Left cardiac atrium (tissue), 4 donors: ENCODE results near the gene NXPH1. TPM values are rescaled to one million over a fixed set of nuclear protein-coding genes. Genes with fewer than 3 reads are reported as not detected.

Source experiments
- ATAC-seq, 2 donors: fragments of 200-7000 bp; cut with Tn5 transposase; one replicate each; pipeline ENCODE4 v1.9.1; 2020; ENCODE audit warnings: mild to moderate bottlenecking in 2 of 2, moderate library complexity in 2 of 2
- DNase-seq: peaks from one replicate; pipeline ENCODE4 v3.0.0-alpha.2; 2020
- intact Hi-C, 2 donors: fragments of 100-400 bp; cut with DNase I; formaldehyde crosslinking; loops; one replicate each; pipeline versions ENCODE4 v1.14.1 to v1.15.1; 2022 to 2023
- long read RNA-seq: library from polyadenylated mRNA; unstranded; transcript quantifications from one replicate; pipeline ENCODE4 v2.0.0, GENCODE V29; 2021
- total RNA-seq, 2 donors: library from RNA; stranded (reverse); fragmentation: NEBNext Ultra II Directional; extraction: Animal tissue kit (Norgen Biotek cat#: 25700); gene quantifications; one replicate each; pipeline ENCODE4 v1.2.1, GENCODE V29; 2021
- donor health status: DM: no; HTN: yes; CAD: no.
- donor health status: DM: no; HTN: yes; CAD: no; lungs with severe emphysema.
- donor health status: DM: yes; HTN: yes; CAD: no.
- donor health status: Dilated cardiomyopathy.

Gene NXPH1
- not detected for total RNA-seq
- long read RNA-seq, result 0 reads

DNA sequence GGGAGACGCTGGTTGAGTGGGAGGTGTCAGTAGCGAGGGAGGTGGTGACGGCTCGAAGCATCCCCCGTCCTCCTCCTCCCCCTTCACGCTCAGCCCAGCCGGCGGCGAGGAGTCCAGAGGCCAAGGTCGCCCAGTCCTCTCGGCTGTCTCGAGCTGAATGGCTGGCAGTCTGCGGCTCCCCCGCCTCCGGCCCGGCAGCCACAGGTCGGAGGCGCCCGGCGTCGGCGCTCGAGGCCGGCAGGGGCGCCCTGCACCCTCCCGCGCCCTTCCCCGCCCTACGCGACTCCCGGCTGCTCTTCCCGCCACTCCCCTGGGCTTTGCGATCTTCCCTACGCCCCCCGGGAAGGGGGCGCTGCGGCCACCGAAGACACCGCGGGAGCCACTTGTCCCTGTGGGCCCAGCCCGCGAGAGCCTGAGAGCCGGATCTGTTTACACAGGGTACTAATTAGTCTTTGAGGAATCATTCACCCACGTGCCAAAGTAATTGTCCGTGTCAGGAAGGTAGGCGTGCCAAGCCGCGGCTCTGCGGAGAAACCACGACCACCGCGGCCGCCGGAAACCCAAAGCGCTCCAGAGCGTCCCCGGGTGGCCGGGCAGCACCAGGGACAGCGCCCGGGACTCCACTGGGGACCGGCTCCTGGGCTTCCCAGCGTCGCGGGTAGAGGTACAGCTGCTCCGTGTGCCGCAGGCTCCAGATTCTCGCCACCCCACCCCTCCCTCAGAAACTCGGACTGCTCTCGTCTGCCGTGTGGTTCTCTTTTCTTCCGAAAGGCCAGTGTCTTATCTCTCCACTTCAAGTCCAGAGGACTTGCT, at the start of gene NXPH1:
TSS of gene NXPH1 (plus strand) at position 133 of the 813 bp plus-strand sequence.
- peak; percentile 55 to 67 for ATAC-seq

DNA sequence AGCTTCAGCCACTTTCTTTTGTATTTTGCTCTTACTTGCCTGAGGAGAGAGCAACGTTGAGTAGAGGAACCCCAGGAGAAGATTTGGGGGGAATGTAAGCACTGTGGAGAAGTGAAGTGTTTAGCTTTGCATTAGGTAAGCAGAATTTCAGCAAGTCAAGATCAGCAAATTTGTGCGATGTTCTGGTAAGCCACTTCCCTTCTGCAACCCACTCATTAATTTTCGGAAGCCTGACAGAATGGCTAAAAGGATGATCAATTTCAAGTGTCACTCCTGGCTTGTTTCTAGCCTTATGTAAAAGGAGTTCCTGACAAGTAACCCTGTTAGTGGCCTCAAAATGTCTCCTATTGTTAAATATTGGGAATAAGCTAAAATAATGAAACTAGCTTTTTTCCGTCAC, 48.5 kb upstream of the NXPH1 start:
- intact Hi-C loops, result no loop called here
- DNase-seq, result no peak
- ATAC-seq, result no peak

More for the DNA sequence above, at the start of gene NXPH1:
- intact Hi-C loops, result no loop called here
- DNase-seq, result no peak

DNA sequence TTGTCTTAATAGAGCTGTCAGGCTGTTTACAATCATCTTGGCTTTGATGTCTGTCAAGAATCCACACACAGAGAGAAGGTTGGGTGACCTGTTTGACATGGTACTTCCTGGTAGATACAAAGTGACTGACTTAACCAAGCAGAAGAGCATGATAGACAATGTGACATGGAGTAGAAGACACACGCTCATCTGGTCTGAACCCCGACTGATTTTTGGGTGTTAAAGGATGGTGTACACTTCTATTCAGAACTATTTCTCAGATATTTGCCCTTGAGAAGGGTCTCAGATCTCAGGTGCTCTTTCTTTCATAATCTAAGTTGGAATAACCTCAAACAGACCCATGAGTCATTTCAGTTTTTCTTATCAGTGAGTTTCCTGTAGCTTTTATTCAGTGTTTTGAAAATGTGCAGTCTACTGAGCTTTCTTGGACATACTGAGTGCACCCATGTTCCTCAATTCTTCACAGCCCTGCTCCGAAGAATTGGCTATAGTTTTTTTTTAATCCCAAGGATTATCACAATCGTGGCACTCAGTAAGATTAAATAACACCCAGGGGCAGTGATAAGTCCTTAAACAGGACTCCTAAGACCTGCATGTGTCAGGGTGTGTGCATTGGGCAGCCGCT, 46.4 kb upstream of the NXPH1 start:
- ATAC-seq (no peak), DNase-seq (no peak)
- intact Hi-C loops, result no loop called here

GRCh38 chr7:8387551-8388256, 45.7 kb upstream of the NXPH1 start:
- DNase-seq (no peak), ATAC-seq (peak in 1 of 2 donors; percentile 40)
- intact Hi-C loops, result no loop called here

- DNase-seq, result no peak
- intact Hi-C loops, result no loop called here
Observed at GRCh38 chr7:8388257-8388625, 45.2 kb upstream of the NXPH1 start.

DNA sequence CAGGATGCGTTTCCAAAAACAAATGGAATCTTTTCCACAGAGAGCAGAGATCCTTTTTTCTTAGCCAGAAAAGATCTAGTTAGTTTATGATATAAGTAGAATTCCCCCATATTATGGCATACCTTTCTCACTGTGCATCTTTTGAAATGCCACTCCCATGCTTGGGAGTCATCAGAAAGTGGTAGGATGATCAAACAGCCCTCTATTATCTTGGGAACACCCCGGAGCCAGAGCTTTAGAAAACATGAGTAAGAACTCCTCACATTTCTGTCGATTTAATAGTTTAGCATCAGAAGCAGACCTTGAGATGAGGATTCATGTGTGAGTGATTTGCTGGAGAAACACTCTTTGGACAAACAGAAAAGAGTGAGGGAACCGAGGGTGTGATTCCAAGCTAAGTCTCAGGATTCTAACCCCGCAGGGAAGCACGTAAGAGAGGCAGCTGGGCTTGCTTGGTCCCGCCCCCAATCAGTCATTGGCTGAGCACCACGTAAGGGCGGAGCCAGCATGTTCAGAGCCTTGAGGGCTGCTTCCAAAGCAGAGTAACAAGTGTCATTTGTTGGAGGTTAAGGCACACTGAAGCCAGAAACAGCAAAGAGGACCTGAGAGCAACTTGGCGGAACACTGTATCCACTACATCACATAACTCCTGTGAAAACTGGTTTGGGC, 43.7 kb upstream of the NXPH1 start:
- ATAC-seq (peak in 1 of 2 donors; percentile 87), DNase-seq (no peak)
- intact Hi-C loops, result no loop called here

More at GRCh38 chr7:8388257-8388625, 45.2 kb upstream of the NXPH1 start:
- ATAC-seq, result no peak

- ATAC-seq (no peak), DNase-seq (no peak)
- intact Hi-C loops, result no loop called here
Observed at GRCh38 chr7:8390262-8390626, 43.2 kb upstream of the NXPH1 start.

- intact Hi-C loops, result no loop called here
- no peak for ATAC-seq
- no peak for DNase-seq
Observed at GRCh38 chr7:8391353-8392062, 41.9 kb upstream of the NXPH1 start.

GRCh38 chr7:8396294-8396693, 37.1 kb upstream of the NXPH1 start:
- intact Hi-C loops, result no loop called here
- no peak for DNase-seq
- no peak for ATAC-seq

DNA sequence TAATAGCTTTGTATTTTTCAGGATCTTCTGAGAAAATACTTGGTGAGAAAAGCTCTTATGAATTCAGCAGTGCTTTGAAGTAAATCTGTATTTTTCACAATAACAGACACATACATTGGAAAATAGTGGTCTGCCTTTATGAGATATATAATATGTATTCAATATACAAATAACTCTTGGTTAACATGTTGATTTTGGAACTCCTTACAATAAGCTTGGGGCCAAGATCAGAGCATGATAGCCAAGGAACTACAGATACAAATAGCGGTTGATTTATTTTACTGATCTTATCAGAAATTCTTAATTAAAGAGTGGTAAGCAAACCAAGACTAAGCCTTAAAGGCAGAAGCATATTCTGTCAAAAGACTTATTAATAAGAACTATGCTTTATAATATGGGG, 24.5 kb upstream of the NXPH1 start:
- DNase-seq (no peak), ATAC-seq (no peak)

DNA sequence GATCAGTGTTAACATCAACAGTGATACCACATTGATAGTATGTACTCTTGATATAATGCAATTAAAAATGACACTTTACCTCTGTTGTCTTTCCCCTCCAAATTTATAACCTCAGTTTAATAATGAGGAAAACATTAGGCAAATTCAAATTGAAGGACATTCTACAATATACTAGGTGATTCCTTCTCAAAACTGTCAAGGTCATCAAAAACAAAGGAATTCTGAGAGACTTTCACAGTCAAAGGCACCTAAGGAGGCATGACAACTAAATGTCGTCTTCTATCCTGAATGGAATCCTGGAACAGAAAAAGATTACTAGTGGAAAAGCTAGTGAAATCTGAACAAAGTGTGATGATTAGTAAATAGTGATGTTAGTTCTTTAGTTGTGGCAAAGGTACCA, 22.3 kb upstream of the NXPH1 start:
- ATAC-seq (no peak), DNase-seq (no peak)
- intact Hi-C loops, result no loop called here

More for the DNA sequence above, 24.5 kb upstream of the NXPH1 start:
- intact Hi-C loops, result no loop called here

DNA sequence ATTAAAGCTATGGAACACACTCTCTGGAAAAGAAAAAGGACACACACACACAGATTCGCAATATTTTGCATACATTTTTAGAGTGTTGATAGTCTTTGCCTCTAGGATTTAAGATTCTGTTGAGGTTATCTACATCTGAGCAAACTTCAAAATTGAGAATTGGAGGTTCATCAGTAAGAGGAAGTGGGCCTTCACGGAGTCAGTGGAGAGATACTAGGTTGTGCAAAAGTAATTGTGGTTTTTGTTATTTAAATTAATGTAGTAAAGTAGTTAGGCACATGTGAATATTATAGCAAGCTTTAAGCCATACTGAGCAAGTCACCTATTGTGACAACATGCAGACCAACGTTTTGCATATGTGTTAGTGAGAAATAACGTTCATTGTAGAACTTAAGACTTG, 19.8 kb upstream of the NXPH1 start:
- ATAC-seq, result no peak
- intact Hi-C loops, result no loop called here
- no peak for DNase-seq

GRCh38 chr7:8418629-8419245, 14.7 kb upstream of the NXPH1 start:
- peak; percentile 34 for DNase-seq
- ATAC-seq, result peak in 1 of 2 donors; percentile 51
- intact Hi-C loops, result loop anchor here in 1 of 2 donors (5.0 kb wide), 1 partner anchor 304 kb away; no protein-coding TSS in a partner anchor

- no peak for ATAC-seq
- DNase-seq, result no peak
- intact Hi-C loops, result loop anchor here in 1 of 2 donors (10.0 kb wide), 1 partner anchor 1993 kb away; no protein-coding TSS in a partner anchor
Observed at GRCh38 chr7:8422177-8422576, 11.2 kb upstream of the NXPH1 start.

GRCh38 chr7:8423057-8423456, 10.4 kb upstream of the NXPH1 start:
- DNase-seq, result no peak
- intact Hi-C loops, result loop anchor here in 1 of 2 donors (10.0 kb wide), 1 partner anchor 1992 kb away; no protein-coding TSS in a partner anchor
- no peak for ATAC-seq

DNA sequence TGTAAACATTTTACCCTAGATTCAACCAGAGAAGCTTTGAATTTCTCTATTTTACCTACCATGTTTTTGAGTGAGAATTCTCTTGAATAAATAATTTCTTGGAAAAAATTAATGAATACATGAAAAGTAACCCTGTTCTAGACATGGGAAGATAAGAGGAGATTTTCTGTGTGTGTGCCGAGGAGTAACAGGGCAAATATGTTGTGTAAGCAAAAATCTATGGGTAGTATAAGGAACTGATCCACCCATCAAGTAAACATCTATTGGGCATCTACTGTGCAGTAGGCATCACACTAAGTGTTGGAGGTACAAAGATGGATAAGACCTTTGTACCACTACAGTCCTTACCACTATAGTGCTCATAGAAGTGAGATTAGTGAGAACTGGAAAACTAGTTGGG, 8.2 kb upstream of the NXPH1 start:
- ATAC-seq, result no peak
- DNase-seq, result no peak
- intact Hi-C loops, result loop anchor here in 1 of 2 donors (10.0 kb wide), 1 partner anchor 1990 kb away; no protein-coding TSS in a partner anchor

GRCh38 chr7:8430643-8431042, 2.8 kb upstream of the NXPH1 start:
- no peak for ATAC-seq
- intact Hi-C loops, result no loop called here

DNA sequence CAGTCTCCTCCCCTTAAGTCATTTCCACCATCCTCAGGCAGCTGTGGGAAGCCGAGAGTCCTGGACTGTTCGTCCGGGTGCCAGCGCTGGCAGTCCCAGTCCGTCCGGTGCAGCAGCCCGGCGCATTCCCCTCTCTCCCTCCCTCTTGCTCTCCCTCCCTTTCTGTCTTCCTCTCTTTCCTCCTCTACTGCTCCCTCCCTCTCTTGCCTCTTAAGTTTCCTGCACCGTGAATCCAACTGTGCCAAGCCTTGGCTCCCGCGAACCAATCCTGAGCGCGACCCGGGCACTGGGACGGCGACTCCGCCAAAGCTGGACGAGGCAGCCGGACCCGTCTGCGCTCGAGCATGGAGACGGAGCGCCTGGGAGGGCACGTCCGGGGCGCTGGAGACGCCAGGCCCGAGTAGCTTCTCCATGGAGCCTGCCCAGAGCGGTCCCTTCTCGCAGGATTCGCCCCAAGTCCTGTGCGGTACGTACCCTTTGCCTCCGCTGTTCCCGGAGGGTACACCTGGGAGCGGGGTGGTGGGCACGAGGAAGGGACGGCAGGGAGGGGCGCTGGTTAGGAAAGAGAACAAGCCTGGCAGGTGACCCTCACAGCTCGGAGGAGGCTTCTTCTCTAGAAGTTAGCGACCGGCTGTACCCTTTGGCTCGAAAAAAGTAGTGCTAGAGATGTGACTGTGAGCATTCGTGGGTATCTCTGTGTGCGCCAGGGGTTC, 1.0 kb downstream of the NXPH1 start:
- intact Hi-C loops, result no loop called here
- ATAC-seq (peak in 1 of 2 donors; percentile 33), DNase-seq (no peak)

More at GRCh38 chr7:8430643-8431042, 2.8 kb upstream of the NXPH1 start:
- no peak for DNase-seq
